RWPE1 (cell line): Measurements from ENCODE around the gene ZFPL1.

ENCODE experiments used
- CTCF ChIA-PET: fragments of 350-600 bp; sonication (Branson Sonifier 250); formaldehyde crosslinking; extraction: SDS; loops from one replicate; lab custom pipeline; 2021; lab: Yijun Ruan, JAX
- POLR2A ChIA-PET: fragments of 400-600 bp; formaldehyde crosslinking; extraction: SDS; loops from one replicate; lab custom pipeline; 2020; ENCODE audit warnings: antibody characterized with exemption; ENCODE audit not compliant: low non-redundant PET; lab: Yijun Ruan, JAX
- DNase-seq: peaks from one replicate; pipeline ENCODE4 v3.0.0; 2012; ENCODE audit warnings: low spot score
- H3K27ac ChIP-seq: fragments of 450-650 bp; 2 replicates; pipeline ENCODE4 v1.5.1; 2017
- TF ChIP-seq, protein P1 (sequence below): fragments of 450-650 bp; conservative IDR thresholded peaks from 2 replicates; pipeline ENCODE4 v1.5.1; 2017; ENCODE audit warnings: low read depth, mild to moderate bottlenecking

The ZFPL1 gene

GRCh38 chr11:65066315-65066714 lies 17.7 kb upstream of the ZFPL1 start:
- no peak overlapping the region for H3K27ac ChIP-seq
- POLR2A ChIA-PET, result no interaction called here
- DNase-seq, result no peak
- CTCF ChIA-PET, result no interaction called here
- TF ChIP-seq, protein P1, sequence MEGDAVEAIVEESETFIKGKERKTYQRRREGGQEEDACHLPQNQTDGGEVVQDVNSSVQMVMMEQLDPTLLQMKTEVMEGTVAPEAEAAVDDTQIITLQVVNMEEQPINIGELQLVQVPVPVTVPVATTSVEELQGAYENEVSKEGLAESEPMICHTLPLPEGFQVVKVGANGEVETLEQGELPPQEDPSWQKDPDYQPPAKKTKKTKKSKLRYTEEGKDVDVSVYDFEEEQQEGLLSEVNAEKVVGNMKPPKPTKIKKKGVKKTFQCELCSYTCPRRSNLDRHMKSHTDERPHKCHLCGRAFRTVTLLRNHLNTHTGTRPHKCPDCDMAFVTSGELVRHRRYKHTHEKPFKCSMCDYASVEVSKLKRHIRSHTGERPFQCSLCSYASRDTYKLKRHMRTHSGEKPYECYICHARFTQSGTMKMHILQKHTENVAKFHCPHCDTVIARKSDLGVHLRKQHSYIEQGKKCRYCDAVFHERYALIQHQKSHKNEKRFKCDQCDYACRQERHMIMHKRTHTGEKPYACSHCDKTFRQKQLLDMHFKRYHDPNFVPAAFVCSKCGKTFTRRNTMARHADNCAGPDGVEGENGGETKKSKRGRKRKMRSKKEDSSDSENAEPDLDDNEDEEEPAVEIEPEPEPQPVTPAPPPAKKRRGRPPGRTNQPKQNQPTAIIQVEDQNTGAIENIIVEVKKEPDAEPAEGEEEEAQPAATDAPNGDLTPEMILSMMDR, result no peak

DNA sequence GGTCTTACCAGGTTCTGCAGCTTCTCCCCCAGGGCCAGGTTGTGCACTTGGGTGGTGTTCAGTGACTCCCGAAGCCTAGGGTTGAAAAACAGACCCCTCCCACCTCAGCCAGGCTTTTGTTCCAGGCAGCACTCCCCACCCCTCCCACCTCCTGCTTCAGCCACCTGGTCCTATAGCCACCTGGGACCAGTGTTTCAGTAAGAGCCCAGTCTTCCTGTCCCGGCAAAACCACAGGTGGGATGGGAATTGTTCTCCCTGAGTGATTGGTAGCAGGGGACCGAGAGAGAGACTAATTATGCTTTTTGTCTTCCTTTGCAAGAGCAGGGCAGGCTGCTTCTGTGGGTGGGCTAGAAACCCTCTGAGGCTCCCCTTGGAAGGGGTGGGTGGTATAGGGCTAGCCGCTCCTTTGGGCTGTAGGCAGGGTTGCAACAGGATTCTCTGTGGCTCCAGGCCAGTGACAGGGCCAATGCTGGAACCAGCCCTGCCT lies 17.2 kb upstream of the ZFPL1 start:
- TF ChIP-seq, protein P1, result no peak
- POLR2A ChIA-PET, result no interaction called here
- CTCF ChIA-PET, result no interaction called here
- H3K27ac ChIP-seq, result no peak overlapping the region
- DNase-seq, result no peak

DNA sequence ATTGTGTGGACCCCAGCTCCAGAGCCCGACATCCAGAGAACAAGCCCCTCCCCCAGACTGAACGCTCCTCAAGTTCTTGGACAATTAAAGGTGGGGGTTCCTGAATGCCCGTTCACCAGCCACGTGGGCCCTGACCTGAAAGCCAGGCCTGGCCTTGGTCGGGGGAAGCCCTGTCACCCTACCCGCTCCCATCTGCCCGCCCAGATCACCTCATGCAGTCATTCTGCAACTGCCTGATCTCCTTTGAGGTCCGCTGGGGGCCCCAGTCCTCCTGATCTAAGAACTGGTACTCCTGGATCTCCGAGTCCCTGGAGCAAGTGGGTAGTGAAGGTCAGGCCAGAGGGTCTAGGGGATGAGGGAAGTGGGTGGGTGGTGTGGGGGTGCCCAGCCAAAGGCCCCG lies 16.6 kb upstream of the ZFPL1 start:
- POLR2A ChIA-PET, result no interaction called here
- TF ChIP-seq, protein P1, result no peak
- CTCF ChIA-PET, result no interaction called here
- no peak overlapping the region for H3K27ac ChIP-seq
- no peak for DNase-seq

DNA sequence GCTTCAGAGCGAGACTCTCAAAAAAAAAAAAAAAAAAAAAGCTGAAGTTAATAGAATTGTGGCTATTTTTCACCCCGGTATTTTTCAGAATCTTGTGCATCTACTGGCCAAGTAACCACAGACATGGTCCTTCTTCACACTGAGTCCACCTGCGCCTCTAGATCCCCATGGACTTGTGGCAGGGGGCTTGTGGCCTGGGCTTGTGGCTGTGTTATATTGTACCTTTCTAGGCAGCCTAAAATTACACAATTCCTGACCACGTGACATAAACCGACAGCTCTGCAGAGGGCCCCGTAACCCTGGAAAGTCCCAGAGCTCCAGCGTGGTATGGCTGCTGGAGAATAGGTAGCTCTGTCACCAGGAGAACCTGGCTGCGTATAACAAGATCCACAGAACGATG lies 14.8 kb upstream of the ZFPL1 start:
- ChIA-PET POLR2A (no interaction called here), CTCF (interaction anchor here (0.7 to 1.4 kb wide), 2 partner anchors 59 to 181 kb away, joined by 3 read pairs; no protein-coding TSS in a partner anchor)
- H3K27ac ChIP-seq, result no peak overlapping the region
- DNase-seq, result no peak
- TF ChIP-seq, protein P1, result no peak

DNA sequence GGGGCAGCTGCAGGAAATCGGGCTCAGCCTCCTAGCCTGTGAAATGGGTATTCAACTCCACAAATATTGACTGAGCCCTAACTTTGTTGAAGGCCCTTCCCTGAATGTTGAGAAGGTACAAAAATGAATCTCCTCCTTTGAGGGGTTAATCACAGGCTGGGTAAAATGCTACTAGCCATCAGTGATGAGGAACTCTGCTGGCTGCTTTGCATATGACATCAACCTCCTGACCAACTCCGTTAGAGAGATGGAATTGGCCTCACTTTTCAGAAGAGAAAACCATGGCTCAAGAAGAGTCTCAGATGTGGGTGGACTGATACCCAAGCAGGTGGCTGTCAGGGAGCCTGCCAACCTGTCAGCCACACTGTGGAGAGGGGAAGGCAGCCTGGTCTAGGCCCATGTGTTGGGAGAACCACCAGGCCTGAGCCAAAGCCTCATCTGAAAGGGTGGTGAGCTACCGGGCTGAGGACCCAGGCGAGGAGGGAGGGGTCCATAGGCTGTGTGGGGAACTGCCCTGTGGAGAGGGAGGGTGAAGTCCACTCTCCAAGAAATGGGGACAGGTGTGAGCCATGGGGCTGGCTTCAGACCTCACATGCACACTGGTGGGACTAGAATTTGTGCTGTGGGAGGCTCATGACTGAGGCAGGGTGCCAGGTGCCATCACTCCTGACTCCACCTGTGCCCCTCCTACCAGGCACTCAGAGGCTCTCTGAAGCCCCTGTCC lies 12.0 kb upstream of the ZFPL1 start:
- ChIA-PET POLR2A (no interaction called here), CTCF (interaction anchor here (1.0 kb wide), 1 partner anchor 58 kb away, joined by 3 read pairs; the partner anchor contains the start of gene ARL2)
- TF ChIP-seq, protein P1, result no peak
- no peak overlapping the region for H3K27ac ChIP-seq
- no peak for DNase-seq

DNA sequence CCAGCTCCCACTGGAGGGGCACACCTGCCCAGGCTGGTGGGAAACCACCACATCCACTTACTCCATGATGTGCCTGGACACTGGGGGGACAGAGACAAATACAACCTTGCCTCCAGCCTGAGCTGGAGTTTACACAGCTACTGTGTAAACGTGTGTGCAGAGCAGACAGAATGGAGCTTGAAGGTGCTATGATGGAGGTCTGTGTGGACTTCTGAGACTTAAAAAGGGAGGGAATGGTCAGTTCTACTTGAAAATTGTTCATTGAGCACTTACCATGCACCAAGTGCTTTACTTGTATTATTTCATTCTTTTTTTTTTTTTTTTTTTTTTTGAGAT lies 11.4 kb upstream of the ZFPL1 start:
- no peak overlapping the region for H3K27ac ChIP-seq
- TF ChIP-seq, protein P1, result no peak
- CTCF ChIA-PET, result no interaction called here
- POLR2A ChIA-PET, result no interaction called here
- no peak for DNase-seq
